WTC11 (cell line): ENCODE measurements around the gene HIP1. TPM values are rescaled to one million over a fixed set of nuclear protein-coding genes. Genes with fewer than 3 reads are reported as not detected.

Source experiments
- ATAC-seq: fragments of 200-7000 bp; cut with Tn5 transposase; 2 replicates; pipeline ENCODE4 v1.10.0; 2021; ENCODE audit warnings: mild to moderate bottlenecking, moderate library complexity
- CTCF ChIA-PET: fragments of 300-600 bp; sonication (Branson Sonifier 250); formaldehyde crosslinking; loops from one replicate; lab custom pipeline; 2021; ENCODE audit warnings: antibody characterized with exemption; lab: Charles Lee
- POLR2A ChIA-PET: fragments of 350-600 bp; sonication (Branson Sonifier 250); formaldehyde crosslinking; loops from one replicate; lab custom pipeline; 2021; ENCODE audit warnings: antibody characterized with exemption; lab: Charles Lee
- DNase-seq: peaks from one replicate; pipeline ENCODE4 v3.0.0; 2021; ENCODE audit warnings: low spot score
- H3K27ac Mint-ChIP-seq: 2 replicates; pipeline ENCODE4 v1.8.0; 2021; ENCODE audit warnings: mixed read lengths
- H3K27me3 Mint-ChIP-seq: 2 replicates; pipeline ENCODE4 v1.8.0; 2021; ENCODE audit warnings: low read depth, mild to moderate bottlenecking, moderate library complexity, mixed read lengths
- H3K36me3 Mint-ChIP-seq: 2 replicates; pipeline ENCODE4 v1.8.0; 2021; ENCODE audit warnings: mixed read lengths
- H3K4me1 Mint-ChIP-seq: 2 replicates; pipeline ENCODE4 v1.8.0; 2022; ENCODE audit warnings: mixed read lengths
- H3K4me3 Mint-ChIP-seq: 2 replicates; pipeline ENCODE4 v1.8.0; 2021; ENCODE audit warnings: mild to moderate bottlenecking, moderate library complexity, mixed read lengths
- H3K9me3 Mint-ChIP-seq: 2 replicates; pipeline ENCODE4 v1.8.0; 2021; ENCODE audit warnings: mixed read lengths
- ARID4B ChIP-seq: sonication (generic); formaldehyde crosslinking; IDR thresholded peaks from 2 replicates; pipeline ENCODE4 v1.8.0; 2023; ENCODE audit warnings: missing genetic modification reagents, mild to moderate bottlenecking, borderline replicate concordance
- CTCF ChIP-seq: fragments of 200-600 bp; IDR thresholded peaks from 2 replicates; pipeline ENCODE4 v1.8.0; 2022; ENCODE audit warnings: antibody characterized with exemption
- ERG ChIP-seq: fragments of 250-450 bp; sonication (Bioruptor Pico); IDR thresholded peaks from 2 replicates; pipeline ENCODE4 v1.8.0; 2021; ENCODE audit warnings: mild to moderate bottlenecking
- FOXJ3 ChIP-seq: sonication (generic); formaldehyde crosslinking; IDR thresholded peaks from 2 replicates; pipeline ENCODE4 v1.9.0; 2021; ENCODE audit warnings: missing genetic modification reagents, mild to moderate bottlenecking, borderline replicate concordance
- JAZF1 ChIP-seq: fragments of 250-450 bp; sonication (Bioruptor Pico); IDR thresholded peaks from 2 replicates; pipeline ENCODE4 v1.9.0; 2021; ENCODE audit warnings: moderate library complexity, mild to moderate bottlenecking, inconsistent platforms
- MYBL2 ChIP-seq: sonication (generic); formaldehyde crosslinking; IDR thresholded peaks from 2 replicates; pipeline ENCODE4 v1.8.1; 2023; ENCODE audit warnings: mild to moderate bottlenecking, moderate library complexity, missing genetic modification reagents
- NFE2L1 ChIP-seq: sonication (generic); formaldehyde crosslinking; IDR thresholded peaks from 2 replicates; pipeline ENCODE4 v1.8.1; 2023; ENCODE audit warnings: missing genetic modification reagents
- NR3C1 ChIP-seq: sonication (generic); formaldehyde crosslinking; conservative IDR thresholded peaks from 2 replicates; pipeline ENCODE4 v1.8.1; 2023; ENCODE audit warnings: low read depth, mild to moderate bottlenecking, missing genetic modification reagents
- PREB ChIP-seq: sonication (generic); formaldehyde crosslinking; IDR thresholded peaks from 2 replicates; pipeline ENCODE4 v1.8.1; 2022; ENCODE audit warnings: mild to moderate bottlenecking, missing genetic modification reagents, moderate library complexity, borderline replicate concordance
- PRRX2 ChIP-seq: fragments of 250-450 bp; sonication (Bioruptor Pico); IDR thresholded peaks from 2 replicates; pipeline ENCODE4 v1.8.0; 2021; ENCODE audit warnings: mild to moderate bottlenecking
- STAT6 ChIP-seq: sonication (generic); formaldehyde crosslinking; conservative IDR thresholded peaks from 2 replicates; pipeline ENCODE4 v1.8.1; 2023; ENCODE audit warnings: mild to moderate bottlenecking, low read depth, missing genetic modification reagents, moderate library complexity
- TCF7 ChIP-seq: sonication (generic); formaldehyde crosslinking; IDR thresholded peaks from 2 replicates; pipeline ENCODE4 v1.8.0; 2022; ENCODE audit warnings: mild to moderate bottlenecking, low read depth, missing genetic modification reagents, moderate library complexity
- ZBTB21 ChIP-seq: sonication (generic); formaldehyde crosslinking; IDR thresholded peaks from 2 replicates; pipeline ENCODE4 v1.8.1; 2023; ENCODE audit warnings: mild to moderate bottlenecking, missing genetic modification reagents, borderline replicate concordance
- ZNF138 ChIP-seq: sonication (generic); formaldehyde crosslinking; conservative IDR thresholded peaks from 2 replicates; pipeline ENCODE4 v1.8.1; 2022; ENCODE audit warnings: mild to moderate bottlenecking, moderate library complexity, missing genetic modification reagents
- ZNF281 ChIP-seq: sonication (generic); formaldehyde crosslinking; IDR thresholded peaks from 2 replicates; pipeline ENCODE4 v1.8.0; 2023; ENCODE audit warnings: mild to moderate bottlenecking, missing genetic modification reagents
- ZNF416 ChIP-seq: fragments of 250-450 bp; sonication (Bioruptor Pico); IDR thresholded peaks from 2 replicates; pipeline ENCODE4 v1.9.0; 2021; ENCODE audit warnings: mild to moderate bottlenecking, inconsistent platforms
- ZNF425 ChIP-seq: fragments of 250-450 bp; sonication (Bioruptor Pico); conservative IDR thresholded peaks from 2 replicates; pipeline ENCODE4 v1.9.0; 2021; ENCODE audit warnings: mild to moderate bottlenecking
- ZNF512 ChIP-seq: sonication (generic); formaldehyde crosslinking; IDR thresholded peaks from 2 replicates; pipeline ENCODE4 v1.8.1; 2022; ENCODE audit warnings: missing genetic modification reagents, borderline replicate concordance
- total RNA-seq: library from RNA; stranded (reverse); gene quantifications from 3 replicates; pipeline ENCODE4 v1.2.3, GENCODE V29; 2021

Gene HIP1
- total RNA-seq, 1 experiment from 2014 or later, result 75.8 TPM

GRCh38 chr7:75658369-75658768 lies 80.4 kb downstream of the HIP1 start (continued):
- TF ChIP-seq ZNF416 (CRISPR knock-in tag) (no peak), ZNF281 (no peak), ZNF138 (CRISPR knock-in tag) (no peak), ZNF512 (CRISPR knock-in tag) (no peak)

GRCh38 chr7:75657866-75658265 lies 80.9 kb downstream of the HIP1 start:
- CTCF ChIA-PET, result interaction anchor here (1.3 kb wide), 1 partner anchor 55 kb away, joined by 3 read pairs; no protein-coding TSS in a partner anchor
- H3K36me3 Mint-ChIP-seq, result no peaks in the 10 kb centered on the region; the same call in 1 of the 2 replicates
- peaks cover 13% of the 10 kb centered on the region for H3K4me1 Mint-ChIP-seq
- DNase-seq (no peak), ATAC-seq (no peak)
- no peaks in the 10 kb centered on the region for H3K27me3 Mint-ChIP-seq
- H3K4me3 Mint-ChIP-seq, result no peak overlapping the region
- POLR2A ChIA-PET, result no interaction called here
- H3K27ac Mint-ChIP-seq, result no peak overlapping the region
- H3K9me3 Mint-ChIP-seq, result peaks cover 3% of the 10 kb centered on the region
- TF ChIP-seq MYBL2 (CRISPR knock-in tag) (no peak), NR3C1 (no peak), JAZF1 (CRISPR knock-in tag) (no peak), CTCF (no peak), ZBTB21 (CRISPR knock-in tag) (no peak), ERG (CRISPR knock-in tag) (no peak), TCF7 (CRISPR knock-in tag) (no peak), PRRX2 (no peak), PREB (no peak), STAT6 (CRISPR knock-in tag) (no peak), FOXJ3 (CRISPR knock-in tag) (no peak), NFE2L1 (CRISPR knock-in tag) (no peak), ZNF425 (CRISPR knock-in tag) (no peak), ARID4B (CRISPR knock-in tag) (no peak)
